ENCODE data around the gene CXCL17. TPM values are rescaled to one million over a fixed set of nuclear protein-coding genes. Genes with fewer than 3 reads are reported as not detected.

The CXCL17 gene
- total RNA-seq, 1 donor from 2014 or later = not detected

DNA sequence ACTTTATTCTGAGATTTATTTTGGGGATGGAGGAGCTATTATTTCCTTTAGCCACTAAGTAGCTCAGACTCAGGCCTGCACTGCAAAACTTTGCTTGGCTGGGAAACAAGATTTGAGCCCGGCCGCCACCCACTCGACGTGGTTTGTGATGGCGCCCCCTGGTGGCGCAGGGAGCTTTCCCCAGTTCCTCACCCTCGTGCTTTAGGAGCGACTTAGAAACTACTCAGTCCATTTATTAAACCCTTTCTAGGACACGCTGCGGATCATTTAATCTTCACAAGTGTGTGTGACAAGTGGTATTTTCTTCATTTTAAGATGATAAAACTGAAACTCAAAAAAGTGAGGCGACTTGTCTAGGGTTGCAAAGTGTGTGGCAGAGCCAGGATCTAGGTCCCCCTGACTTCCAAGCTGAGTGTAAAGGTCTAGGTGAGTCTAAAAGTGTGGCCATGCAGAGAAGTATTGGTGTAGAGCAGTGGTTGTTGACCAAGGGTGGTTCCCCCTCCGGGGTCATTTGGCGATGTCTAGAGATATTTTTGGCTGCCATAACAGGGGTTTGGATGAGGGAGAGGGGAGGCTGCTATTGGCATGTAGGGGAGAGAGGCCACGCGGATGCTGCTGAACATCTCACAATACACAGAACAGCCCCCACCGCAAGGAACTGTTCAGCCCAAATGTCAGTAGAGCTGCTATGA lies 2.2 kb downstream of the CXCL17 start:
- TF ChIP-seq CTCF (IDR thresholded peaks at IDR 0.05) = peak; percentile 88
- no peak overlapping the region for H3K4me3 Mint-ChIP-seq (ENCODE audit: unreplicated experiment)
- H3K27ac Mint-ChIP-seq (ENCODE audit: unreplicated experiment) = no peak overlapping the region
- no peak for DNase-seq (ENCODE audit: low spot score)
- peaks cover 8% of the 10 kb centered on the region for H3K27me3 Mint-ChIP-seq (ENCODE audit: low read depth)
- no peaks in the 10 kb centered on the region for H3K36me3 Mint-ChIP-seq (ENCODE audit: low read depth)
- H3K4me1 Mint-ChIP-seq (ENCODE audit: low read depth) = peaks cover 12% of the 10 kb centered on the region
- H3K9me3 Mint-ChIP-seq (ENCODE audit: low read depth) = no peaks in the 10 kb centered on the region

- no peak for DNase-seq (ENCODE audit: low spot score)
- no peak for TF ChIP-seq CTCF (IDR thresholded peaks at IDR 0.05)
These were observed 6.7 kb downstream of the CXCL17 start for GRCh38 chr19:42436006-42436405.

DNA sequence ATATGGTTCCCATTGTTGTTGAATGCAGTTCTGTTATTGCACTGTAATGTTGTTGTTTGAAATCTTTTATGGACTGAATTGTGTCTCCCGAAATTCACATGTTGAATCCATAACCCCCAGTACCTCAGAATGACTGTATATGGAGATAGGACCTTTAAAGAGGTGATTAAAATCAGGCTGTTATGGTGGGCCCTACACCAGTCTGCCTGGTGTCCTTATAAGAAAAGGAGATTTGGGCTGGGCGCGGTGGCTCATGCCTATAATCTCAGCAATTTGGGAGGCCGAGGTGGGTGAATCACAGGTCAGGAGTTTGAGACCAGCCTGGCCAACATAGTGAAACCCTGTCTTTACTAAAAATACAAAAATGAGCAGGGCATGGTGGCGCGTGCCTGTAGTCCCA lies 7.4 kb downstream of the CXCL17 start:
- H3K36me3 Mint-ChIP-seq (ENCODE audit: low read depth) = no peaks in the 10 kb centered on the region
- no peak overlapping the region for H3K4me3 Mint-ChIP-seq (ENCODE audit: unreplicated experiment)
- no peak overlapping the region for H3K27ac Mint-ChIP-seq (ENCODE audit: unreplicated experiment)
- no peak for DNase-seq (ENCODE audit: low spot score)
- H3K27me3 Mint-ChIP-seq (ENCODE audit: low read depth) = no peaks in the 10 kb centered on the region
- H3K9me3 Mint-ChIP-seq (ENCODE audit: low read depth) = no peaks in the 10 kb centered on the region
- peaks cover 9% of the 10 kb centered on the region for H3K4me1 Mint-ChIP-seq (ENCODE audit: low read depth)
- TF ChIP-seq CTCF (IDR thresholded peaks at IDR 0.05) = no peak

More at GRCh38 chr19:42436006-42436405, 6.7 kb downstream of the CXCL17 start:
- Mint-ChIP-seq H3K4me1 (ENCODE audit: low read depth) (peaks cover 12% of the 10 kb centered on the region), H3K36me3 (ENCODE audit: low read depth) (no peaks in the 10 kb centered on the region), H3K27ac (ENCODE audit: unreplicated experiment) (no peak overlapping the region), H3K4me3 (ENCODE audit: unreplicated experiment) (no peak overlapping the region), H3K27me3 (ENCODE audit: low read depth) (peaks cover 1% of the 10 kb centered on the region), H3K9me3 (ENCODE audit: low read depth) (no peaks in the 10 kb centered on the region)

DNA sequence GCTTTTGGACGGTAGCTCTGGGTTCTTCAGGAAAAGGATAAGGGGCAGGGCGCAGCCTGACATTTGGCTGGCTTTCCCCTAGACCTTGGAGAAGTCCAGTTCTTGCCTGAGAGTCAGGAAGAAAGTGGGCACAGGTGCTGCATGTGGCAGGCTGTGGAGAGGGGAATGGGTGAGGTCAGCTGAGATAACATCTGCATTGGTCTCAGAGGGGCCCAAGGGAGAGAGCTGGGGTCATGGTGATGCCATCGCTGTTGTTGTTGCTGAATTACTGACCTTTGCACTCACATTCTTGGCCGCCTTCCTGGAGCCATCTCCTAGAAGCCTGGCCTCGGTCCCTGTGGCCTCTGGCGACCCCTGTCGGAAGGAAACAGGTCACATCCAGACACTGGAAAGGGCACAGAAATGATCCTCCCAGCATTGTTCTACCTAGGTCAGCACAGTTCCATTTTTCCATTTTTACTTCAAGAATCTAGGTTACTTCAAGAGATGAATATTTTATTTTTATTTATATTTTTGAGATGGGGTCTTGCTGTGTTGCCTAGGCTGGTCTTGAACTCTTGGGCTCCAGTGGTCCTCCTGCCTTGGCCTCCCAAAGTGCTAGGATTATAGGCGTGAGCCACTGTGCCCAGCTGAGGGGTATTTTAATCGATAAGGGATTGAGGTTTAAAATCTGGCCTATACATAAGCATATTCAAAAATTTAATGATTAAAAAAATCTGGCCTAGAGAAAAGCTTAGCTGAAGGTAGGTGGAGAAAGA lies 9.1 kb downstream of the CXCL17 start:
- no peak overlapping the region for H3K27ac Mint-ChIP-seq (ENCODE audit: unreplicated experiment)

More for the DNA sequence above, 9.1 kb downstream of the CXCL17 start:
- Mint-ChIP-seq H3K9me3 (ENCODE audit: low read depth) (no peaks in the 10 kb centered on the region), H3K4me1 (ENCODE audit: low read depth) (peaks cover 8% of the 10 kb centered on the region), H3K36me3 (ENCODE audit: low read depth) (no peaks in the 10 kb centered on the region), H3K4me3 (ENCODE audit: unreplicated experiment) (no peak overlapping the region), H3K27me3 (ENCODE audit: low read depth) (no peaks in the 10 kb centered on the region)
- DNase-seq (ENCODE audit: low spot score) = no peak
- peak; percentile 74 for TF ChIP-seq CTCF (IDR thresholded peaks at IDR 0.05)

Measured in chondrocyte (in vitro differentiated cells).